HG03103 (cell line): ENCODE data around the gene ABCB10.
A peak's percentile ranks its signal among the peaks of the same experiment; 100 is the strongest.
"Not testable (repeated sequence)": the region's sequence is repeated elsewhere in the genome, so short reads cannot be mapped to it uniquely, and the experiment has no call there.

Source experiments
- ATAC-seq: cut with Tn5 transposase; IDR thresholded peaks from one replicate; pipeline ENCODE4 v1.9.1; 2021; ENCODE audit warnings: low read depth; ENCODE audit not compliant: unreplicated experiment

The ABCB10 gene

DNA sequence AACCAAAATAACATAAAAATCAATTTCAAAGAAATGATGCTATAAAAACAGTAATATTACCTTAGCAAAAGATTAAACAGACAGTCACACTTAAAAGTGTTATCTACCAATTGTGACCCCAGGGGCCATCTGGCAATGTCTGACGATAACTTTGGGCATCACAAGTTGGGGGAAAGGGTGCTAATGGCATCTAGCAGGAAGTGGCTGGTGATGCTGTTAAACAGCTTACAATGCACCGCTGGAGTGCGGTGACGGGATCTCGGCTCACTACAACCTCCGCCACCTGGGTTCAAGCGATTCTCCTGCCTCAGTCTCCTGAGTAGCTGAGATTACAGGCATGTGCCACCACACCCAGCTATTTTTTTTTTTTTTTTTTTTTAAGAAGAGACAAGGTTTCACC, 78.0 kb downstream of the ABCB10 start:
- no peak for ATAC-seq

DNA sequence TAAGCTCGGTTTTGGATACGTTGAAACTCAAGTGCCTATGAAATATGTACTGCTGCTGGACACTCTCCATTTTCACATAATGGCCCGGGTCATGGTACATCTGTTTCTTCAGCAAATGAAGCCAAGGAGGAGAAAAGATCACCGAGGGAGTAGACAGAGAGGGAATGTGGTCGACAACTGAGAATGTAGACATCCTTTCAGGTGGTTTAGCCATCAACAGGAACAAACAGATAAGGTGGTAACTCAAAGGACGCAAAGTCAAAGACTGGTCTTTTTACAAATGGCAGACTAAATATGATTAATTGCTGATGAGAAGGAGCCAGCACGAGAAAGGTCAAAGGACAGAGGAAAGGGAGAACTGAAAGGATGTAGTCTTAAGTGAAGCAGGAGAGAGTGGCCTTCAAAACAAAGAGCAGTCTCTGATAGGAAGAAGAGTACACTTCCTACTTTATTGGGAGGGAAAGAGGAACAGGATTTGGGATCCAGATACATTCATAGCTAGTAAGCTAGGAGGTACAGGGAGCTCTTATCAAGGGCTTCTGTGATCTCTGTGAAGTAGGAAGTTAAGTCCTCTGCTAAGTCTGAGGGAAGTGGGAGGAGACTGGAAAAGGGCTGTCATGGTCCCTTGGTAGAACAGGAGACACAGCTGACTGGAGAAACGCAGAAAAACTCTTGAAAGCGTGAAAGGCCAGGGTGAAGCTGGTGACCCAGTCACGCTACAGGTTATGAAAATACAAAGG, 78.7 kb downstream of the ABCB10 start:
- peak; percentile 63 for ATAC-seq

DNA sequence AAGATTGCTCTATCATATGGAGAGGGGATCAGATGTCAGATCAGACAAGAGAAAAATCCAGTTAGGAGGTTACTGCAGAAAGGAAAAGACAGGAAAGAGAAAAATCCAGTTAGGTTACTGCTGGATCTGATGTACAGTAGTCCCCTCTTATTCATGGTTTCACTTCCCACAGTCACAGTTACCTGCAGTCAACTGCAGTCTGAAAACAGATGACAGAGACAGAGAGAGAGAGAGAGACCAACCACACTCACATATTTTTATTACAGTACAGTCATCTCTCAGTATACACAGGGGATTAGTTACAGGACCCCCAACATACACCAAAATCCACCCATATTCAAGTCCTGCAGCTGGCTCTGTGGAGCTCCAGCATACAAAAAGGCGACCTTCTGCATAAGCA, 79.7 kb downstream of the ABCB10 start:
- ATAC-seq, result peak; percentile 77

DNA sequence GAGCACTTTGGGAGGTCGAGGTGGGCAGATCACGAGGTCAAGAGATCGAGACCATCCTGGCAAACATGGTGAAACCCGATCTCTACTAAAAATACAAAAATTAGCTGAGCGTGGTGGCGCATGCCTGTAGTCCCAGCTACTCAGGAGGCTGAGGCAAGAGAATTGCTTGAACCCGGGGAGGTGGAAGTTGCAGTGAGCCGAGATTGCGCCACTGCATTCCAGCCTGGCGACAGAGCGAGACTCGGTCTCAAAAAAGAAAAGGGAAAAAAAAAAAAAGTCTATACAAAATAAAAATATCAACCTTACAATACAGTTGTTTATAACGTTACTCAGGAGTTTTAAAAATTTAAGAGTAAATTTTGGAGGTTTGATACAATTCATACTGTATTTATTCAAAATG, 82.6 kb downstream of the ABCB10 start:
- not testable (repeated sequence) for ATAC-seq

DNA sequence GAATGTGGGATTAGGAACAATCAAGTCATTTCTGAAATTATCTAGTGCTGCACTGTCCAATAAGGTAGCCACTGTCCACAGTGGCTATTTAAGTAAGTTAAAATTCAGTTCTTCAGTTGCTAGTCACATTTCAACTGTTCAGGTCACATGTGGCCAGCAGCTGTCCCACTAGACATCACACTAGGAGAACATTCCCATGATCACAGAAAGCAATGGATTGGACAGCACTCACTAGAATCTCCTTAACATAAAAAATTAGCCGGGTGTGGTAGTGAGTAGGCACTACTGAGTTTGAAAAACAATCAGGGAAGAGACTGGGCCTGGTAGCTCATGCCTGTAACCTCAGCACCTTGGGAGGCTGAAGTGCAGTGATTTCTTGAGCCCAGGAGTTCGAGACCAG, 84.0 kb downstream of the ABCB10 start:
- ATAC-seq, result no peak

DNA sequence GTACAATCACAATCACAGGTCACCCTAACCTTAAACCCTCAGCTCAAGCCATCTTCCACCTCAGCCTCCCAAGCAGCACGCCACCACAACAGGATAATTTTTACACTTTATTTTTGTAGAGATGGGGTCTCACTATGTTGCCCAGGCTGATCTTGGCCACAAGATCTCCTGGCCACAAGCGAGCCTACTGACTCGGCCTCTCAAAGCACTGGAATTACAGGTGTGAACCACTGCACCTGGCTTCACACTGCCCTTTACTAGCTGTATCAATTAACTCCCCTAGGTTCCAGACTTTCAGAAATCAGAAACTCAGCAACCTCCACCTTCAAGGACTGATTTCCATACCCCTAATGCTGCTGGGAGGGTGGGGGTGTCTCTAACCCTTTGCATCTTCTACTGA, 87.3 kb downstream of the ABCB10 start:
- ATAC-seq, result no peak

DNA sequence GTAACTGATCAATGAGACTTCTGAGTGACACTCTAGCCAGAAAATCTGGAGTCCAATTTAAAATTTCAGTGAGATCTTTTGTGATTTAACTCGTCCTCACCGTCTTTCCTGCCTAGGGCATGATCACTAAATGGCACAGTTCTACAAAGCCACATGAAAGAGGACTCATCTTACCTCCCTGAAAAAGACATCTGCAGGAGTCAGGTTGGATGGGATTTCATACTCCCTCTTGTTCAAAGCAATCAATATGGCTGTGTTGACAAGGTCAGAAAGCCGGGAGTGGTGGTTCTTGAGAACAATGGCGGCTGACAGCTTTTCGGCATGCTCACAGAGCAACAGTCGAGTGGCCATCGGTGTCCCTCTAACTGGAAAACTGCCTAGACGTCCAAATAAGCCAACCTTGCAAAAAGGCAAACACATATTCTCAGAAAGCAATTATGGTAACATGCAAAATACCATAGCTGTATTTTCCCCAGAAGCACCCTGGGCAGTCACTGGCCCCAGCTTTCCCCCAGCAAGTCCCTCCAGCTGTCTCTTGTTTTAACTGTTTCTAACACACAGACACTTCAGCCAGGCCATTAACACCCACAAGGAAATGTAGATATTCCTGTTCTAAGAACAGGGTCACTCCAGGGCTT, 88.0 kb downstream of the ABCB10 start:
- ATAC-seq, result no peak

DNA sequence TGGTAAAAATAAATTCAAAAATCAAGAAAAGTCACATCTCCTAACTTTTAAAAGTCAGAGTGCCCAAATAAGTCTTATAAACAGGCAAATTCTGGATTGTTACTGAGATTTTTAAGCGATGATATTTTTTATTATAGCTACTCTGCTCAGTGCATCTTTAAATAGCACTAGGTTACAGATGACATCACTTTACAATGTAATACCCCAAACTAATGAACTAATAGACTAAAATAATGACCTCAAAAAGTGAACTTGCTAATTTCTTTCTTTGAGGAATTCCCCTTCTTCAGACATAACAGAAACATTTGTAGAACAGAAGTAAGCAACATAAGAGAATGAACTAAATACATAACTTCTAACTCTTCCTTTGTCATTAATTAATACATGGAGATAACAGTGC, 91.6 kb downstream of the ABCB10 start:
- ATAC-seq, result no peak
